Nucleus accumbens (tissue), 56 donors: ENCODE measurements around the gene GPR55.
"Not testable (repeated sequence)": the region's sequence is repeated elsewhere in the genome, so short reads cannot be mapped to it uniquely, and the experiment has no call there.

Experiments
- DNase-seq, 56 donors: peaks; one replicate each; lab custom pipeline; 2025; lab: John Stamatoyannopoulos, UW

Gene GPR55, protein sequence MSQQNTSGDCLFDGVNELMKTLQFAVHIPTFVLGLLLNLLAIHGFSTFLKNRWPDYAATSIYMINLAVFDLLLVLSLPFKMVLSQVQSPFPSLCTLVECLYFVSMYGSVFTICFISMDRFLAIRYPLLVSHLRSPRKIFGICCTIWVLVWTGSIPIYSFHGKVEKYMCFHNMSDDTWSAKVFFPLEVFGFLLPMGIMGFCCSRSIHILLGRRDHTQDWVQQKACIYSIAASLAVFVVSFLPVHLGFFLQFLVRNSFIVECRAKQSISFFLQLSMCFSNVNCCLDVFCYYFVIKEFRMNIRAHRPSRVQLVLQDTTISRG

DNA sequence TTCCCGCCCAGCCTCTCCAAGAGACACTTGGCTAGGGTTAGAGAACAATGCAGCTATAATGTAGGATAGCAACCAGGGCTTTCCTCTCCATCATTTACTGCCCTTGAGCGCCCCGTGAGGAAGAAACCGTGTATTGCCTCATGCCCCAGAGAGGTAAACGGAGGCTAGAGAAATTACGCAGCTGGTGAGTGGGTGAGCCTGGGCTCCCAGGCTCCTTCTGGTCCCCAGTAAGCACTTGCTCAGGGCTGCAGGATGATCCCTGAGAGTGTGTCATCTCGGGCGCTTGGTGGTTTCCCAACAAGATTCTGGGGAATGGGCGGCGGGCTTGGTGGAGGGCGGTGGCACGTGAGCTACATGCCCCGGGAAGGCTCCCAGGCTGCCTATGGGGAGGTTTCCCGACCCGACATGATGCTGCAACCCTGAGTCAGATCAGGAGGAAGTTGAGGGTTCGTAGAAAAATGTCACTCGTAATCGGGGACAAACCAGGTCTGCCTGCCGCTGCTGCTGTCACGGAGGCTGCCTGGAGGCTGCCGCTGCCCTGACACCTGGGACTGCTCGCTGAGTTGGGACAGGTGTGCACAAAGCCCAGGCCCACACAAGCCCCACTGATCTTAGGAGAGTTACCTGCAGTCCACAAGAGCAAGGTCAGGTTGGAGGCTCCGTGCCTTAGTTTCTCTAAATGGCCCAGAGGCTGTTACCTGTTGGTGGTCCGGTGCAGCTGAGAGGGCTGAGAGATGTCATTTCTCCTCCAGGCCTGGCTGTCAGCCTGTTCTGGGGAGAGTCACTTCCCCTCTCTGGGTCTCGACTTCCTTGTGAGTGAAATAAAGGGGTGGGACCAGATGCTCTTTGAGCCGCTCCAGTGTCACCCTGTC, at the start of gene GPR55:
Gene GPR55, minus strand, starts transcription at position 773 of the 872 bp plus-strand sequence. CDS start 14,280 bp downstream, outside the sequence.
- no peak for DNase-seq

DNA sequence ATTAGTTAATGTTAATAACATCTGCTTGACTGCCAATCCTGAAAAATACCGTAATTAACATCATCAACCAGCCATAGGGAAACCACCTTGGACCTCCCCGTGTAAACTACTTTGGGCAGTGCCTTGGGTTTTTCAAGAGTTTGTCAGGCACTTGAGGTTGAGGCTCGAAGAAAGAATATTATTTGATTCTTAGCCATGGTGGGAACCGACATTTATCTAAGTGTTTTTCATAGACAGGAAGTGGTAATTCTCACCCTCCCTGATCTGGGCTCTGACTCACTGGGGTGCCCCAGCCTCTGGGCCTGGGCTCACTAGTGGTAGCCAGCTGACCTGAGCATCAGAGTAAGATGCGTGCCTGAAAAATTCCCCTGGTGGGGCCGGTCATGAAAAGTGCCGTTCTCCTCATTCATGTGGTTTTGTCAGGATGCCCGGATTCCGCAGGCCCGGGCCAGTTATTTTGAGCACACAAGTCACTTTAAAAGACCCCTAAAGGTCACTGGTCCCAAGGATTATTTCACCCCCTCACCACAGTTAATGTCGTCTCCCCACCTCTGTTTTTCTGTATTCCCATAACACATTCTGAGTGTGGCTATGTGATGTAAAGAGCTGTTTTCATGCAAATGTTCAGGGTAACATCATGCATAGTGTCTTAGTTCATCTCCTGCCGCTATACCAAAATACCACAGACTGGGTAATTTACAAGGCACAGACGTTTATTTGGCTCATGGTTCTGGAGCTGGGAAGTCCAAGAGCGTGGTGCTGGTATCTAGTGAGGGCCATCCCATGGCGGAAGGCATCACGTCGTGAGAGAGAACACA, 49.3 kb upstream of the GPR55 start:
- no peak for DNase-seq

DNA sequence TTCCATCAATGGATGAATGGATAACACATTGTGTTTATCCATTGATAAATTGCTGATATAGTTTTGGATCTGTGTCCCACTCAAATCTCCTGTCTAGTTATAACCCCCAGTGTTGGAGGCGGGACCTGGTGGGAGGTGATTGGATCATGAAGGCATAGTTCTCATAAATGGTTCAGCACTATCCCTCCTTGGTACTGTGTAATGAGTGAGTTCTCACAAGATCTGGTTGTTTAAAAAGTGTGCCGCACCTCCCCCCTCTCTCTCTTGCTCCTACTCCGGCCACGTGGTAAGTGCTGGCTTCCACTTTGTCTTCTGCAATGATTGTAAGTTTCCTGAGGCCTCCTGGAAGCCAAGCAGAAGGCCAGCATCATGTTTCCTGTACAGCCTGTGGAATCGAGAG, 47.0 kb upstream of the GPR55 start:
- no peak for DNase-seq

DNA sequence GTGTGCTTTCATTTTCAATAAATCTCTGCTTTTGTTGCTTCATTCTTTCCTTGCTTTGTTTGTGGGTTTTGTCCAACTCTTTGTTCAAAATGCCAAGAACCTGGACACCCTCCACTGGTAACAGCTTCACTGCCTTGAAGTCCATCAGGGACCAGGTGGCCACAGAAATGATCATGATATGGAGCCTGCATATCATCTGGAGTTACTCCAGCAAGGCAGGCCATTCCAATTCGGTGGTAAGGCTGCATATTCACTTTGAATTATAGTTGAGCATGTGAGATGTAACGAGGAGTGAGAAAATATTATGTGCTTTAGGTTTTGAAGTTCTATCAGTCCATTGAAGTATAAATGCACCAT, 44.6 kb upstream of the GPR55 start:
- no peak for DNase-seq

DNA sequence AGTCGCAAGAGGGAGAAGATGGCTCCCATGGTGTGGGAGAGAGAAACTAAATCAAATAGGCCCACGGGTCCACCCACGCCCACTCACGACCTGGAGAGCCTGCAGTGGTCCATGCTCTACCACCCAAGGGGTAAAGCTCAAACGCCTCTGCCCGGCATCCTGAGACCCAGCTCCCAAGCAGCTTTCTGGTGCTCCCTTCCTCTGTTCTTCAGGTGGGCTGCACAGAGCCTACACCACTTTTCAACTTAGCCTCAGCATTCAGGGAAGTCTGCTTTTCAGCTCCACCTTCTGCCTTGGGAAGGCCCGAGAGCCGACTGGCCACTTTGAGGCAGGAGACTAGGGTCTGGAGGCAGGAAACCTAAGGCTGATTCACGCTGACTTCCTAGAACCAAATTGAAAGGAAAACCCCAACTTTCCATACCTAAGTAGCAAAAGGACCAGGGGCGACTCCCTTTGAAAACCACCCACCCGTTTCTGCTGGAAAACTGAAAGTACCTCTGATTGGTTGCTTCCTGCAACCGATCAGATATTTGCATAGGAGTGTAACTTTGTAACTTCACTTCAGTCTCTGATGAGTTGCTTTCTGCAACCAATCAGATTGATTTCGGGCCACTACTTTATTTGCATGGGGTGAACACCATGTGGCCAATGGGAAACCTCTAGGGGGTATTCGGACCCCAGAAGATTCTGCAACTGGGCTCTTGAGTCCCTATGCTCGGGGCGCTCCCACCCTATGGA, 44.0 kb upstream of the GPR55 start:
- DNase-seq: no peak

DNA sequence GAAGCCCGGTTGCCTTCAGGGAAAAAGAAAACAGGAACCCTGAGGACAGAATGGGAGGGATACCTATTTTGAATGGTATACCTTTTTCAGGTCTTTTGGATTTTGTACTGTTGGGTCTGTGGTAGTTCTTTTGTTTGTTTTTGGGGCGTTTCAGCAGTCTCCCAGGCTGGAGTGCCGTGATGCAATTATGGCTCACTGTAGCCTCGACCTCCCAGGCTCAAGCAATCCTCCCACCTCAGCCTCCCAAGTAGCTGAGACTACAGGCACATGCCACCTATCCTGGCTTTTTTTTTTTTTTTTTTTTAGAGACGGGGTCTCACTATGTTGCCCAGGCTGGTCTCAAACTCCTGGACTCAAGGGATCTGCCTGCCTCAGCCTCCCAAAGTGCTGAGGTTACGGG, 43.3 kb upstream of the GPR55 start:
- DNase-seq: not testable (repeated sequence)

DNA sequence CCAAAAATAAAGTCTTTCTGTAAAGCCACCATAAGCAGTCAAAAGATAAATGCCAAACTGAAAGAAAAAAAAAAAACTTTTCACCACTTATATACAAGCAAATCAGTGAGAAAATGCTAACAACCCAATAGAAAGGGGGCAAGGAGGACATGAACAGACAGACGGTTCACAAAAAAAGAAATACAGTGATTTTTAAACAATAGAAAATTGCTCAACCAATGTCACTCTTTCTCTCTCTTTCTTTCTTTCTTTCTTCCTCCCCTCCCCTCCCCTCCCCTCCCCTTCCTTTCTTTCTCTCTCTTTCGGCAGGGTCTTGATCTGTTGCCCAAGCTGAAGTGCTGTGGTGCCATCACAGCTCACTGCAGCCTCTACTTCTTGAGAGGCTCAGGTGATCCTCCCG, 42.1 kb upstream of the GPR55 start:
- DNase-seq: no peak

DNA sequence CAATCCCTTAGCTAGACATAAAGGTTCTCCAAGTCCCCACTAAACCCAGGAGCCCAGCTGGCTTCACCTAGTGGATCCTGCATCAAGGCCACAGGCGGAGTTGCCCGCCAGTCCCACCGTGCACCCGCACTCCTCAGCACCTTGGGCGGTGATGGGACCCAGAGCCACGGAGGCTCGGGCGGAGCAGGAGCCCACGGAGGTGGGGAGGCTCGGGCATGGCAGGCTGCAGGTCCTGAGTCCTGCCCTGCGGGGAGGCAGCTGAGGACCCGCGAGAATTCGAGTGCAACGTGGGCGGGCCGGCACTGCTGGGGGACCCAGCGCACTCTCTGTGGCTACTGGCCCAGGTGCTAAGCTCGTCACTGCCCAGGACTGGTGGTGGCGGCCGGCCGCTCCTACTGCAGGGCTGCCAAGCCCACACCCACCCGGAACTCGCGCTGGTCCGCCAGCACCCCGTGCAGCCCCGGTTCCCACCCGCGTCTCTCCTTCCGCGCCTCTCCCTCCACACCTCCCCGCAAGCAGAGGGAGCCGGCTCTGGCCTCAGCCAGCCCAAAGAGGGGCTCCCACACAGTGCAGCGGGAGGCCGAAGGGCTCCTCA, 39.2 kb upstream of the GPR55 start:
- DNase-seq: no peak

DNA sequence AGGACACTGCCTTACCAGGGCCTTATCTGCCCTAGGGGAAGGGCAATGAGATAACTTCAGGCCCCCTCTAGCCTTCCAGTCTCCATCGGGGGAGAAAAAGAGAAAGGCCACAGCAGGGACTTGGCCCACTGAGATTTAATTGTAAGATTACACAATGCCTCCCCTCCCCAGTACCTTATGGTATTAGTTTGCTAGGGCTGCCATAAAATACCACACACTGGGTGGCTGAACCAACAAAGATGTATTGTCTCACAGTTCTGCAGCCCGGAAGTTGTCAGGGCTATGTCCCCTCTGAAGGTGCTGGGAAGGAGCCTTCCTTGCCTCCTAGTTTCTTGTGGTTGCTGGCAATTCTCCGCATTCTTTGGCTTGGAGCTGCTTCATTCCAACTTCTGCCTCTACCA, 36.0 kb upstream of the GPR55 start:
- DNase-seq: no peak

DNA sequence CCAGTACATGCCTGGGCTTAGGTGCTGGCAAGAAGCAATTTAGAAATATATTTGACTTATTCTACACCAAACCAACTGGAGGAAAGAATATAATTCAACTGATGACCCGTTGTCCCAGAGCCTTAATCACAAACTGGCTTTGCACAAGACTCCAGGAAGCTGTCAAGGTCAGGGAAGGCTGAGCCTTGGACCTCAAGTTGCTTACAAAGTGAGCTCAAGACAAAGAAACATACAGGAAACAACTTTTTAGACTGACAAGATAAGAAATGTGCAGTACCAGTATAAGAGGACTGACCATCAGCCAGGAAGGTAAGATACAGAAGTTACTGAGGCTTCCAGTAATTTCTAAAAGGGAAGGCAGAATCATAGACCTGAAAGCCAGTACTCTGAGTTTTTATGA, 35.0 kb upstream of the GPR55 start:
- no peak for DNase-seq

DNA sequence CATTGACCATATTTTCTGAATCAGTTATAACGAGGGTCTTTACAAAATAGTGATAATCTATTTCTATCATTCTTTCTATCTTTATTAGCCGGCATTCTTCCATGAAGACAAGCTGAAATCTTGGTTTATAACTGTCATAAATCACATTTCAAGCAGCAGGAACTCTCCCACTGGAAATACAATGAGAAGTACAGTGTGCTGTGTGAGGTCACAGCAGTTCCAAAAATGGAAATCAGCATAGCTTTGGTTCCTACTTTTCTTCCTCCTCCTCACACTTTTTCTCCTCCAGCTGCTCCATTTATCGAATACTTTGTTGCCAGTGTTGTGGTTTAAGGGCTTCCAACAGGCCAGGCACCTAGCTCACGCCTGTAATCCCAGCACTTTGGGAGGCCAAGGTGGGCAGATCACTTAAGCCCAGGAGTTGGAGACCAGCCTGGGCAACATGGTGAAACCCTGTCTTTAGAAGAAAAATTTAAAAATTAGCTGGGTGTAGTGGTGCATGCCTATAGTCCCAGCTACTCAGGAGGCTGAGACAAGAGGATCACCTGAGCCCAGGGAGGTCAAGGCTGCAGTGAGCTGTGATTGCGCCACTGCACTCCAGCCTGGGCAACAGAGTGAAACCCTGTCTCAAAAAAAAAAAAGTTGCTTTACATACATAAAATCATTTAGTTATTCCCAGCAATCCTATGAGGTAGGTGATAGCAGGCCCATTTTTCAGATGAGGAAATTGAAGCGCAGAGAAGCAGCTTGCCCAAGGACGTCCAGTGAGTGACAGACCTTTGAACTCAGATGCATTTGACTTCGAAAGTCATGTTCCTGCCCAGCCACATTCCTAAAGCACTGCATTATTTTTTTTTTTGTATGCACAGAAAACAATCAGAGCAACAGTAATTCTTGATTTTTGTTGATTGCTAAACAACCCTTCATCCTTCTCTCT, 34.0 kb upstream of the GPR55 start:
- no peak for DNase-seq

DNA sequence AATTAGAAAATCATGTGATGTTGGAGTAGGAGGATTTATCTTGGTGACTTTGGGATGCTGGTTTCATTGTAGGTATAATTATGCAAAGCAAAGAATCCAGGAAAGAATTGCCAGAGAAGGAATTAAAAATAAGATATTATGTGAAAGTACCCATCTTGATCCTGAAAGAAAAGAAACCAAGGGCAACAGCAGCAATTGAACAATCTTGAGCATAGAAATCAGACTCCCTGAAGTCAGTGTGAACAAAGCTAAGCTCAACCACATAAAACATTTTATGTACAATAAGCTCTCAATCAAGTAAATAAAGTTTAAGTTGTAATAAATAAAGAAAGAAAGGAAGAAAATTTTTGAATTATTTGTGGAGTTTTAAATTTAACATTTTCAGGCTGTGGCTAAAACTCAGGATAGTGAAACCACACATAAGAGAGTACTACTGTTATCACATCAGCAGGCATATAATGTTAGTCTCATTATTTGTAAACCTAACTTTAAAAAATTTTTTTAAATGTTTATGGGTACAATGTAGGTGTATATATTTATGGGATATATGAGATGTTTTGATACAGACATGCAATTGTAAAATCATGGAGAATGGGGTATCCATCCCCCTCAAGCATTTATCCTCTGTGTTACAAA, 32.8 kb upstream of the GPR55 start:
- DNase-seq: no peak

DNA sequence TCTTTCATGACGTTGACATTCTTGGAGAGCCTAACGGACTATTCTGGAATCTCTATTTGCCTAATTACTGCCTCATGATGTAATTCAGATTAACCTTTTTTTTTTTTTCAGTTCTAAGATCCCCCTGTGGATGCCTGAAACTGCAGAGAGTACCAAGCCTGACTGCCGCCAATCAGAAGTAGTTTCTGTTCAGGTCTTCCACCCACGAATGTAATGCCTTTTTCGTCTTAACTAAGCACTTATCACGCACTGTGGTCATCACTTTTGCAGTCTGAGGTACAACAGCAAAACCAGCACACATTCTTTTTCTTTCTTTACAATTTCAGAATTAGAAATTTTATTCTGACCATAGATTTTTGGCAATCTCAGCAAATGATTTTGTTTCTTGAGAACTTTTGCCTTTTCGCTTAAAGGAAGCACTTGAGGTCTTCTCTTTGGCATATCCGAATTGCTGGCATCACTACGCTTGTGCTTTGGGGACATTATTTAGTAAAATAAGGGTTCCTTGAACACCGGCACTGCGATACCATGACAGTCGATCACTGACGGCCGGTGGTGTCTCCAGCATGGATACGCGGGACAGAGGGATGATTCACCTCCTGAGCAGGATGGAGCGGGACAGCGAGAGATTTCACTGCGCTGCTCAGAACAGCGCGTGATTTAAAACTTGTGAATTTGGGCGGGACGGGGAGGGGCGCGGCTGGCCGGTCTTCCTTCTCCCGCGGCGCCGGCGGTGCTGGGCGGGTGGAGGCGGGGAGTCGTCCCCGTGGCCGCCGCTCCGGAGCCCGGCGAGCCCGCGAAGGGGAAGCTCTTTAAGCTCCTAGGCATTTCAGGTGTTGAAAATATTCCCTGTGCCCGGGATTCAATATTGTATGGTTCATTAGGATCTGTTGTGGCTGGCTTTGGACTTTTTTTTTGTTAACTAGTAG, 32.0 kb upstream of the GPR55 start:
- DNase-seq: peak in 5 of 56 donors; percentile 12 to 41 (median 16)

DNA sequence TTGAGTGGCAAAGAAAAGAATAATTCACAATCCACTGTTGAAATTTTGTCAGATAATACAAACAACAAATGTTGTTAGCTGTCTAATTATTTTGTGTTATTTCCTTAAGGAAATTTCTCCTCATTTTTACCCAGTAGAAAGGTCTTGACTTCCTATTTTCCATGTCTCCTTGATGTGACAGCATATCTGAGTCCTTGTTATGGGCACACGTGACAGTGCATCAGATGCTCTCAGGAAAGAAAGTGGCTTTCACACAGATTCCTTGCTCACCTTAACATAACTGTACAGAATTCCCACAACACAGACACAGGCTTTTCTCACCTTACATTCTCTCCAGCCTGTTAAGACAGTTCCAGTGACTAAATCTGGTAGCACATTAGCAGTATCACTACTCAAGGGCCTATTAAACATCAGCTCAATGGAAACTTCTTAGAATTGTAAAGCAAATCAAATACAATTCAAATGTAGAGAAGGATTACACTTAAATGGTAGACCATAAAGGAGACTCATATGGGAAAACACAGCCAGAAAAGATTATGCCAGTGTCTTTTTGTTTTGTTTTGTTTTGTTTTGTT, 30.2 kb upstream of the GPR55 start:
- DNase-seq: no peak

DNA sequence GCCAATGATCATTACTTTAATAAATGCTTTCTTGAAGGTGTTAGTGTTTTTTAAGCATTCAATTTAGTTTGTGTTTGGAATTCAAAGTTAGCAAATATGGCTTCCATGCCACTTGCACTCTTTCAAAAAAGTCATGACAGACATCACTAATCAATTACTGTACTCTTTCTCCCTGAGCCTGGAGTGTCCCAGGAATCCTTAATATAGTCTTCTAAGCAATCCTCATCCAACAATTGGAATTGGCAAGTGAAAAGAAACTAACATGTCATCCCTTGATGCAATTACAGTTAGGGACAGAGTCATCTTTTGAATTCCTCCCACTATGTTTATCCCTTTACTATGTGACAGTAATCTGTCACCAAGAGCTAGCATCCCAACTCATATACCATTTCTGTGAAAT, 29.7 kb upstream of the GPR55 start:
- DNase-seq: no peak

DNA sequence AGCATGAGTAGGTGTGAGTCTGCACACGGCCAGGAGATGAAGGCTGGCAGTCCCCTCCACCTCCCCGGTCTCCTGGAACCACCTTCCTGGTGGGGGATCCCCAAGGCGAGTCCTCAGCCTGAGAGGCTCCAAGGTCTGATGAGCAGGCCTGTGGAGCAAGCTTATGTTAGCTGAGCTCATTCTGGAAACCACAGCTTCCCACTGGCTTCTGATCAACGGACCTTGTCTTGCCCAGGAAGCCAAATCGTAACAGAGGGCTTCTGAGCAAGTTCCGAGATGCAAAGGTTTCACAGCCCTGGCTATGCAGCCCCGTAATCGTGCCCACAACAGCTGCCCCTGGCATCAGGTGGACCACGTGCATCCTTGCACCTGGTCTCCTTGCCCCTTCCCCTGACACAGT, 28.8 kb upstream of the GPR55 start:
- no peak for DNase-seq
